GM23338 (cell line): ENCODE results near the gene FARSA. TPM values are rescaled to one million over a fixed set of nuclear protein-coding genes. Genes with fewer than 3 reads are reported as not detected.
A peak's percentile ranks its signal among the peaks of the same experiment; 100 is the strongest.

ENCODE experiments used
- ATAC-seq: fragments of 200-7000 bp; cut with Tn5 transposase; 3 replicates; pipeline ENCODE4 v1.9.1; 2020
- DNase-seq: peaks from one replicate; pipeline ENCODE4 v3.0.0-alpha.2; 2015; ENCODE audit warnings: low spot score
- H2AFZ ChIP-seq: fragments of 200-600 bp; sonication (generic); 2 replicates; pipeline ENCODE4 v1.8.0; 2016; ENCODE audit warnings: antibody characterized with exemption, mild to moderate bottlenecking, moderate library complexity
- H3F3A ChIP-seq: fragments of 200-600 bp; sonication (generic); replicated peaks from 2 replicates; pipeline ENCODE4 v1.8.0; 2017; ENCODE audit warnings: antibody characterized with exemption, mixed run types, low read depth
- H3K27ac ChIP-seq: fragments of 200-600 bp; sonication (generic); 2 replicates; pipeline ENCODE4 v1.6.1; 2016; ENCODE audit warnings: low read depth
- H3K27me3 ChIP-seq: fragments of 200-600 bp; sonication (generic); 2 replicates; pipeline ENCODE4 v1.8.0; 2016; ENCODE audit warnings: mild to moderate bottlenecking, mixed run types, moderate library complexity; ENCODE audit not compliant: insufficient read depth
- H3K36me3 ChIP-seq: fragments of 200-600 bp; sonication (generic); 2 replicates; pipeline ENCODE4 v1.8.0; 2016; ENCODE audit warnings: mild to moderate bottlenecking; ENCODE audit not compliant: insufficient read depth
- H3K4me1 ChIP-seq: fragments of 200-600 bp; sonication (generic); 2 replicates; pipeline ENCODE4 v1.8.0; 2016; ENCODE audit warnings: mild to moderate bottlenecking, moderate library complexity; ENCODE audit not compliant: insufficient read depth
- H3K4me2 ChIP-seq: fragments of 200-600 bp; sonication (generic); 2 replicates; pipeline ENCODE4 v1.7.1; 2017; ENCODE audit warnings: mixed run types
- H3K4me3 ChIP-seq: fragments of 200-600 bp; sonication (generic); 2 replicates; pipeline ENCODE4 v1.6.1; 2016; ENCODE audit warnings: mixed run types
- H3K79me2 ChIP-seq: fragments of 200-600 bp; sonication (generic); replicated peaks from 2 replicates; pipeline ENCODE4 v1.8.0; 2017; ENCODE audit warnings: mild to moderate bottlenecking; ENCODE audit not compliant: insufficient read depth
- H3K9me2 ChIP-seq: fragments of 200-600 bp; sonication (generic); 2 replicates; pipeline ENCODE4 v1.8.0; 2017; ENCODE audit not compliant: insufficient read depth
- H4K20me1 ChIP-seq: fragments of 200-600 bp; sonication (generic); replicated peaks from 2 replicates; pipeline ENCODE4 v1.8.0; 2017; ENCODE audit warnings: mild to moderate bottlenecking; ENCODE audit not compliant: insufficient read depth
- H3K27ac Mint-ChIP-seq: 2 replicates; pipeline ENCODE4 v1.8.0; 2020; ENCODE audit warnings: inconsistent platforms, mild to moderate bottlenecking, moderate library complexity, mixed read lengths
- H3K27me3 Mint-ChIP-seq: 3 replicates; pipeline ENCODE4 v1.8.0; 2022; ENCODE audit warnings: low read depth, mild to moderate bottlenecking, moderate library complexity, mixed read lengths, inconsistent platforms; ENCODE audit not compliant: insufficient read depth, poor library complexity
- H3K36me3 Mint-ChIP-seq: 3 replicates; pipeline ENCODE4 v1.8.0; 2021; ENCODE audit warnings: low read depth, mild to moderate bottlenecking, inconsistent platforms, moderate library complexity, mixed read lengths
- H3K4me1 Mint-ChIP-seq: 3 replicates; pipeline ENCODE4 v1.8.0; 2020; ENCODE audit warnings: mild to moderate bottlenecking, inconsistent platforms, mixed read lengths
- H3K4me3 Mint-ChIP-seq: 3 replicates; pipeline ENCODE4 v1.8.0; 2021; ENCODE audit warnings: moderate library complexity, mild to moderate bottlenecking, inconsistent platforms, mixed read lengths
- H3K9me3 Mint-ChIP-seq: 3 replicates; pipeline ENCODE4 v1.8.0; 2020; ENCODE audit warnings: moderate library complexity, mild to moderate bottlenecking, inconsistent platforms, mixed read lengths
- CREB1 ChIP-seq: fragments of 250-450 bp; sonication (Bioruptor Pico); IDR thresholded peaks from 2 replicates; pipeline ENCODE4 v1.5.0; 2020; ENCODE audit warnings: low read depth, mild to moderate bottlenecking, moderate library complexity
- ETS1 ChIP-seq: IDR thresholded peaks from 2 replicates; pipeline ENCODE4 v1.6.1; 2016; ENCODE audit warnings: antibody characterized with exemption
- EZH2 ChIP-seq: fragments of 200-600 bp; sonication (generic); IDR thresholded peaks from one replicate; pipeline ENCODE4 v1.8.0; 2017; ENCODE audit warnings: antibody characterized with exemption, mild to moderate bottlenecking, low read depth; ENCODE audit not compliant: unreplicated experiment
- EZH2phosphoT487 ChIP-seq: fragments of 200-600 bp; sonication (generic); IDR thresholded peaks from one replicate; pipeline ENCODE4 v1.8.1; 2018; ENCODE audit warnings: antibody characterized with exemption; ENCODE audit not compliant: unreplicated experiment
- JUNB ChIP-seq: IDR thresholded peaks from one replicate; pipeline ENCODE4 v1.6.1; 2016; ENCODE audit warnings: antibody characterized with exemption; ENCODE audit not compliant: unreplicated experiment
- POLR2AphosphoS5 ChIP-seq: IDR thresholded peaks from 2 replicates; pipeline ENCODE4 v1.6.1; 2016; ENCODE audit warnings: antibody characterized with exemption, low read depth
- ZNF114 ChIP-seq: fragments of 250-450 bp; sonication (Bioruptor Pico); IDR thresholded peaks from 2 replicates; pipeline ENCODE4 v1.5.0; 2020; ENCODE audit warnings: mild to moderate bottlenecking, moderate library complexity
- ZNF331 ChIP-seq: fragments of 250-450 bp; sonication (Bioruptor Pico); IDR thresholded peaks from 2 replicates; pipeline ENCODE4 v1.5.0; 2020; ENCODE audit warnings: low read depth, mild to moderate bottlenecking, moderate library complexity
- ZNF462 ChIP-seq: fragments of 250-450 bp; sonication (Bioruptor Pico); IDR thresholded peaks from 2 replicates; pipeline ENCODE4 v1.5.0; 2020; ENCODE audit warnings: mild to moderate bottlenecking, moderate library complexity
- polyA plus RNA-seq: library from polyadenylated mRNA; unstranded; fragments of >200 nt; fragmentation: Nextera tagmentation; extraction: Ambion mirVana; gene quantifications from 2 replicates; pipeline ENCODE4 v1.2.1, GENCODE V29; 2016
- total RNA-seq: library from RNA; depleted of rRNA; stranded (reverse); fragments of >200 nt; shearing (Covaris generic); gene quantifications from 2 replicates; pipeline ENCODE4 v1.2.3, GENCODE V29; 2014

The FARSA gene
- total and polyA plus RNA-seq, 2 experiments from 2014 or later, result 74.7 to 86.4 TPM

- no peak overlapping the region for H3K27ac Mint-ChIP-seq
Measured at GRCh38 chr19:12954612-12954962, 21.1 kb upstream of the FARSA start.

More at GRCh38 chr19:12954612-12954962, 21.1 kb upstream of the FARSA start:
- H3K36me3 ChIP-seq, result peaks cover 10% of the 10 kb centered on the region; the same call in 1 of the 2 replicates
- peaks cover 16% of the 10 kb centered on the region for H3K4me1 ChIP-seq
- no peak overlapping the region for H3K4me3 ChIP-seq
- H3K27ac ChIP-seq, result peak overlapping the region; percentile 78; the same call in 1 of the 2 replicates
- H4K20me1 ChIP-seq, result peaks cover 12% of the 10 kb centered on the region; the same call in 1 of the 2 replicates
- H3K4me2 ChIP-seq, result peak overlapping the region; percentile 91; the same call in 1 of the 2 replicates
- peaks cover 25% of the 10 kb centered on the region for H3K27me3 Mint-ChIP-seq
- peaks cover 29% of the 10 kb centered on the region for H3K4me1 Mint-ChIP-seq
- peaks cover 33% of the 10 kb centered on the region for H3K79me2 ChIP-seq
- no peaks in the 10 kb centered on the region for H3K27me3 ChIP-seq
- peaks cover 34% of the 10 kb centered on the region for H3F3A ChIP-seq
- ATAC-seq (no peak), DNase-seq (no peak)
- no peaks in the 10 kb centered on the region for H3K9me2 ChIP-seq
- H3K4me3 Mint-ChIP-seq, result peak overlapping the region; percentile 52; the same call in 2 of the 3 replicates
- H3K9me3 Mint-ChIP-seq, result no peaks in the 10 kb centered on the region; the same call in 1 of the 3 replicates
- H2AFZ ChIP-seq, result no peak overlapping the region
- H3K36me3 Mint-ChIP-seq, result peaks cover 61% of the 10 kb centered on the region
- TF ChIP-seq EZH2 (no peak), EZH2phosphoT487 (no peak), JUNB (no peak), ZNF114 (no peak), CREB1 (CRISPR knock-in tag) (no peak), ZNF331 (CRISPR knock-in tag) (no peak), POLR2AphosphoS5 (no peak; the same call in 1 of the 2 replicates), ZNF462 (CRISPR knock-in tag) (no peak), ETS1 (no peak)
